AG20443 (cell line): ENCODE results near the gene TMEM52B.
A peak's percentile ranks its signal among the peaks of the same experiment; 100 is the strongest.
"Not testable (repeated sequence)": the region's sequence is repeated elsewhere in the genome, so short reads cannot be mapped to it uniquely, and the experiment has no call there.

Experiments used
- DNase-seq: peaks from one replicate; pipeline ENCODE4 v3.0.0; 2012; ENCODE audit warnings: low spot score, mixed read lengths

The TMEM52B gene

DNA sequence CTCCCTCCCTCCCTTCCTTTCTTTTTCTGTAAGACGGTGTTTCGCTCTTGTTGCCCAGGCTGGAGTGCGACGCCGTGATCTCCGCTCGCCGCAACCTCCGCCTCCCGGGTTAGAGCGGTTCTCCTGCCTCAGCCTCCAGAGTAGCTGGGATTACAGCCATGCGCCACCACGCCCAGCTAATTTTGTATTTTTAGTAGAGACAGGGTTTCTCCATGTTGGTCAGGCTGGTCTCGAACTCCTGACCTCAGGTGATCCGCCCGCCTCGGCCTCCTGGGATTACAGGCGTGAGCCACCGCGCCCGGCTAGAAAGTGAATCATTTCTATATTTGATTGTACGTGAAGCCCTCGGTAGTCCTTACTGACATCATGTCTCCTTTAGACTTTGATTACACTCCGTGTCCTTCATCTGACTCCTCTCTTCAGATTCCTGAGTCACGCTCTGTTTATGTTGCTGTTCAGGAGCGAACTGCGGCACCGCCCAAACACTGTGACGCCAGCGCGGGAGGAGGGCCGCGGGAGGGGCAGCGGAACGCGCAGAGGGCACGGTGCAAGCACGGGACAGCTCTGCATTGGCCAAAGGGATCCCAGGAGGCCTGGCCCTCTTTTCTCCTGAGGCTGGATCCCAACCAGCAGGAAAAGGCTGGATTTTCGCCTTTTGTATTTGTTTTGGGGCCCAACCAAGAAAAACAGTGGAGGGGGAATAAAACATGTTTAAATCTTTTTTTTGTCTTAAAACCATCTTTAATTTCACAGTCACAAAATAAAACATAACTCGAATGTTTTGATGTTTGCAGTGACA lies 33.3 kb downstream of the TMEM52B start:
- DNase-seq = peak; percentile 96

DNA sequence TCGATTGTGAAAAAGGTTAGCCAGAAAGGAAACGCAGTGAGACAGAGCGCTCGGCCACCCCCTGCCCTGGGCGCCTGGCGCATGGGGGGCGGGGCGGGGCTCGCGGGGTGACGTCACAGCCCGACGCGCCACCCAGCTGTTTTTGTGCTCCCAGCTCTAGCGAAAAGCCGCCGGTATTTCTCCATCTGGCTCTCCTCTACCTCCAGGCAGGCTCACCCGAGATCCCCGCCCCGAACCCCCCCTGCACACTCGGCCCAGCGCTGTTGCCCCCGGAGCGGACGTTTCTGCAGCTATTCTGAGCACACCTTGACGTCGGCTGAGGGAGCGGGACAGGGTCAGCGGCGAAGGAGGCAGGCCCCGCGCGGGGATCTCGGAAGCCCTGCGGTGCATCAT lies 33.9 kb downstream of the TMEM52B start, which contains the start of gene GABARAPL1:
GABARAPL1 (plus strand) TSS at position 139 of the 393 bp plus-strand sequence; CDS start at position 392, 253 bp downstream.
- DNase-seq = peak; percentile 90

DNA sequence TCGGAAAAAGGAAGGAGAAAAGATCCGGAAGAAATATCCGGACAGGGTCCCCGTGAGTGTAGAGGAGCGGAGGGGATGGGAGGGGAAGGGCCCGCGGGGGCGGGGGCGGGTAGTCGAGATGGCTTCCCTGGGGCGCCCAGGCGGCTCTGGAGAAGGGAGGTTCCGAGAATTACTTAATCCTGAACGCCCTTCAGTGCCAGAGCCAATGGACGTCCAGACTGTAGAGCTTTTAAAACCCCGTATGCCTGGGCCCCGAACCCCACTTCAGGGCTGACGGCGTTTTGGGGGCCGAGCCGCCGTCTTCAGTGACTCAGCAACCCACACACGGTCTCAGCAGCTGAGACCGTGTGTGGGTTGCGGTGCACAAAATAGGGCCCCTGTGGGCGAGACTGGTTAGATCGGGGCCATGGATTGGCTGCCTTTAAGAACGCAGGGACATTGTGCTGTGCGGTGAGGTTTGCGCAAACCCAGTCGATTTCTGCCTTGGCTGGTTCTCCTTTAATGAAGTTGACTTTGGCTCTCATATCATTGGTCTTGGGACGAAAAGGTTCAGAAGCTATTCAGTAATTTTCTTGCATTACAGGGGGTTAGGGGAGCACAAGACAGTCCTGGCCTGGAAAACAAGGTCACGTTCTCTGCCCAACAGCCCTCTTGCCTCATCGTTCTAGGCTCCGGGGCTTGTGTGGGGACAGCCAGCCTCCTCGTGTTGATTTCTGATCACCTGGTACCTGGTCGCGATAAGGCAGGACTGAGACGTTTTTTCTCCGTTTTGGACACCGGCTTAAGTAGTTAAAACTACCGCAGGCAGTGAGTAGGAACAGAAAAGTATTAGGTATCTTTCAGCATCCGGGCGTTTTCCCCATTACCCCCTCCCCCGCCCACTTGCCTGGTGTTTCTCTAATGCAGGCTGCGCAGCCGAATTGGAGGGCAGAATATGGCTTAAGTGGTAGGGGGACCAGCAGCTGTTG lies 34.6 kb downstream of the TMEM52B start:
- peak; percentile 82 for DNase-seq

DNA sequence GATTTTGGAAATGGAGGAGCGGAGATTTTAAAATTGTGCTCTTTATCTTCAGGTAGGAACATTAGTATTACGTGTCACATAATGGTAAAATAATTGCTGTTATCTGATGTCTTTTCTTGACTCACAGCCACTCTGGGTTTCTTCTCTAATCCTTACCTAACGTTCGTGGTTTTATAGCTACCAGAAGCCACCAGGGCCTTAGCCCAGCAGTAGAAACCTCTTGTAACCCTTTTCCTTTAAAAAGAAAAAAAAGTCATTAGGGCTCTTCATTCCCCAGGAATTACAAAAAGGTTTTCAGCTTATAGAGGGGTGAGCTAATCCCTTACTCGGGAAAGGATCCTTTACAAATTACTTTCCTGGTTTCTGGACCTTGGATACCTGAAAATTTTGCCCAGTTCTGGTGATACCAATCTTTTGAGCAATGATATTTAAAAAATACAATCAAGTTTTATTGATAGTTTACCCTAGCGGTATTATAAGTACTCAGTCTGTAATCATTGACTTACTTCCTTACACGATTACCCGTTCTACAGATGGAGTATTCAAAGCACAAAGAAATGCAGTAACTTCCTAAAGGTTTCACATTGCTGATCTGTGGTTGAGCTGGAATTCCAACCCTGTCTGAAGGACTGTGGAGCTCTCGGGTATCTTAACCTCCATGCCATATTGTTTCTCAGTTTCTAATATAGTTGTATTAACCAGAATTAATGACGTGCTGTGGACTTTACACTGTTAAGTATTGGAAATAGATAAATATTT lies 35.5 kb downstream of the TMEM52B start:
- DNase-seq = peak; percentile 27

DNA sequence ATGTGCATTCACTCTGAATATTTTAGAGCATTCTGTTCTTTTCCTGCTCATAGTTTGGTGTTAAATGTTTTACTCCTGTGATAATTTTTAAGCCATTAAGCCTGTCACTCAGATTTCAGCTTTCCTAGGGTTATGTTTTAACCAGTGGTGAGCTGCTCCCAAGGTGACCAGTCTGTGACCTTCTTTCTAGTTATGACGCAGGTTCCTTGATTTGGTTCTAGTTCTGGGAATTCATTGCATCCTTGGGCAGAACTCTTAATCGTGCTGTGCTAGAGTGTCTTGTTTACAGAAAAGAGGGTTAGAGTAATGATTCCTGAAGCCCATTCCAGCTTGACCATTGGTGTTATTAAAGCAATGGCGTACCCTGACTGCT lies 36.0 kb downstream of the TMEM52B start:
- DNase-seq = no peak

DNA sequence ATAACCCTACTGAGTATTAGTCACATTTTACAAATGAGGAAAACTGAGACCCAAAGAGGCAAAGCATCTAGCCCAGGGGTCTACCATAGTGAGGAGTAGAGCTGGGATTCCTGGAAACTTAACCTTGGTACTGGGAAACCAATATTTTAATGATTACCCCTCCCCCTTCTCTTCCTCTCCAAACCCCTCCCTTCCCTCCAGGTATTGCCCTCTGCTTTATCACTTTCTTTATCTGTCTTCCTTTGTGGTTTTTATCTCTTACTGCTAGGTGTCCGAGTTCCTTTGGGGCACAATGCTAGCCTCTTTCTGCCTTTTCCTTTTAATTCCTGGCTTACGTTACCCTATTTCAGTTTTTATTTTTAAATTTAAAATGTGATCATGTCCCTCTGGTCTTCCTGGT lies 36.6 kb downstream of the TMEM52B start:
- no peak for DNase-seq

DNA sequence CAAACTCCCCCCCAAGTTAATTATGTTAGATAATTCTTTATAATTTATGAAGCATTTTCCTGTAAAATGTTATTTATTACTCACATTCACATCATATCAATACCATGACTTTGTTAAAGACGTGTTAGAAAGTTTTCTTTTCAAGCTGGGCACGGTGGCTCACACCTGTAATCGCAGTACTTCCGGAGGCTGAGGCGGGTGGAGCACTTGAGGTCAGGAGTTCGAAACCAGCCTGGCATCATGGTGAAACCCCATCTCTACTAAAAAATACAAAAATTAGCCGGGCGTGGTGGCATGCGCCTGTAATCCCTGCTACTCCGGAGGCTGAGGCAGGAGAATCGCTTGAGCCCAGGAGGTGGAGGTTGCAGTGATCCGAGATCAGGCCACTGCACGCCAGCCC lies 37.1 kb downstream of the TMEM52B start:
- DNase-seq = not testable (repeated sequence)

DNA sequence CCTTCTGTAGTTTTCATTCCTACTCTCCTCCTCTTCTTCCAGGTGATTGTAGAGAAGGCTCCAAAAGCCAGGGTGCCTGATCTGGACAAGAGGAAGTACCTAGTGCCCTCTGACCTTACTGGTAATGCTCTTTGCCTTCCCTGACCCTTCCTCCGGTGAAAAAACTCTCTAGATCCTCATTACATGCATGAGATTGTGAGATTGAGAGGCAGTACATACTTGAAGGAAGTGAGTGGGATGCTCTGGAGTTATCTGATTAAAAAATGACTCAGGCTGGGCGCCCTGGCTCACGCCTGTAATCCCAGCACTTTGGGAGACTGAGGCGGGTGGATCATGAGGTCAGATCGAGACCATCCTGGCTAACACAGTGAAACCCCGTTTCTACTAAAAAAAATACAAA lies 39.2 kb downstream of the TMEM52B start:
- no peak for DNase-seq

DNA sequence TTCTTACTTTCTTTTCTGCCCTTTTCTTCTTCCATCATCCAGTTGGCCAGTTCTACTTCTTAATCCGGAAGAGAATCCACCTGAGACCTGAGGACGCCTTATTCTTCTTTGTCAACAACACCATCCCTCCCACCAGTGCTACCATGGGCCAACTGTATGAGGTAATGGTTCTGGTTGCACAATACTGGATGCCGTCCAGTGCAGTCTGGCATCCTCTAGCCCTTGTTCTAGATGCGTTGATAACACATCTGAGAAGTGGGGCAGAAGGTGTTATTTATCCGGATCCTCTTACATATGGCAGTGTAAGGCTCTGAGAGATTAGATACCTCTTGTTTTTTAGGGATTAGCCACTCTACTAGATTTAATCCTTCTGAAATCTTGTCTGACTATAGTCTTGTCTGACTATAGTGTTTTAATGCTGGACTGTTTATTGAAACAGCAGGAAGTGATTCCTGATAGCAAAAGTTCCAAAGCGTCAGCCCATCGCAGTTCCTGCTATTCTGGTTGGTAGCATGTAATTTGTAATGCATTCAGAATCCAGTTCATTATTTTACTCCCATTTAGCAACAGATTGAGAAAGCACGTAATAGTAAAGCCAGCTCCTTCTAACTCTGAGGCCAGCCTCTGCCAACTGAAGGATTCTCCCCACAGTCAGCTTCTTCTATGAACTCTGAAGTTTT lies 41.7 kb downstream of the TMEM52B start:
- peak; percentile 69 for DNase-seq

DNA sequence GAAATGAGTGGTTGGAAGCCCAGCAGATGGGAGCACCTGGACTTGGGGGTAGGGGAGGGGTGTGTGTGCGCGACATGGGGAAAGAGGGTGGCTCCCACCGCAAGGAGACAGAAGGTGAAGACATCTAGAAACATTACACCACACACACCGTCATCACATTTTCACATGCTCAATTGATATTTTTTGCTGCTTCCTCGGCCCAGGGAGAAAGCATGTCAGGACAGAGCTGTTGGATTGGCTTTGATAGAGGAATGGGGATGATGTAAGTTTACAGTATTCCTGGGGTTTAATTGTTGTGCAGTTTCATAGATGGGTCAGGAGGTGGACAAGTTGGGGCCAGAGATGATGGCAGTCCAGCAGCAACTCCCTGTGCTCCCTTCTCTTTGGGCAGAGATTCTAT lies 43.0 kb downstream of the TMEM52B start:
- DNase-seq = no peak

DNA sequence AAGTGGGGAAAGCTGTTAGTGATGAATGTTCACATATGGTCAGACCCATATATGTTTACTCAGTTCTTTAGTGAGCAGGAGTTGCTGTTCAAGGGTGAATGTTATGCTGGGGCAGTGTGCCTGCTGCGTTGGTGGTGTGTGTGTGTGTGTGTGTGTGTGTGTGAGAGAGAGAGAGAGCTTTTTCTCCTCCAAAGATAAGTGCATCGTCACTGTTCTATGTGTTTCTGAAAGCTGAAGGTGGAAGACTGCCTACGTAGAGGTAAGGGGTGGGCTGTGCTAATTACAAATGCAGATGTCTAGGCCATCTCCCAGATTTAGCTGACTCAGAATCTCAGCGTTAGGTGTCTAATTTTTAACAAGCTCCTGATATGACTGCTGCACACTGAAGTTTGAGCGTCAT lies 44.4 kb downstream of the TMEM52B start:
- DNase-seq = no peak

DNA sequence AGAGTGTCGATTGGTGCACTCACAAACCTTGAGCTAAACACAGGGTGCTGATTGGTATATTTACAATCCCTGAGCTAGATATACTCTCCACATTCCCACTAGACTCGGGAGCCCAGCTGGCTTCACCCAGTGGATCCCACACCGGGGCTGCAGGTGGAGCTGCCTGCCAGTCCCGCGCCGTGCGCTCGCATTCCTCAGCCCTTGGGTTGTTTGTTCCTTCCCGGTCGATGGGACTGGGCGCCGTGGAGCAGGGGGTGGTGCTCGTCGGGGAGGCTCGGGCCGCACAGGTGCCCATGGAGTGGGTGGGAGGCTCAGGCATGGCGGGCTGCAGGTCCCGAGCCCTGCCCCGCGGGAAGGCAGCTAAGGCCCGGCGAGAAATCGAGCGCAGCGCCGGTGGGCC lies 46.6 kb downstream of the TMEM52B start:
- not testable (repeated sequence) for DNase-seq

DNA sequence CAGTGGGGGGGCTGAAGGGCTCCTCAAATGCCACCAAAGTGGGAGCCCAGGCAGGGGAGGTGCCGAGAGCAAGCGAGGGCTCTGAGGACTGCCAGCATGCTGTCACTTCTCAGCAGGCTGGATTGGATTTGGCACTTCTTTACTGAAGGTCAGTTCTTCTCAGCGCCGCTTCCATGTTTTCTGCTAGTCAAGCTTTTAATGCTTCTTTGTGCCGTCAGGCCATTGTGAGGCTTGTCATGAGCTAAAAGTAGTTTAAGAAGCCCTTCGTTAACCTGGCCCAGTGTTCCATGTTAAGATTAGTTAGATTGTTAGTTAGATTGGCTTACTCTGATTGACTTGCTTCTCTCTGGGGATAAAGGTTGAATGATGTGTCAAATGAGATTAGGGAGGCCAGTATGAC lies 47.3 kb downstream of the TMEM52B start:
- no peak for DNase-seq

DNA sequence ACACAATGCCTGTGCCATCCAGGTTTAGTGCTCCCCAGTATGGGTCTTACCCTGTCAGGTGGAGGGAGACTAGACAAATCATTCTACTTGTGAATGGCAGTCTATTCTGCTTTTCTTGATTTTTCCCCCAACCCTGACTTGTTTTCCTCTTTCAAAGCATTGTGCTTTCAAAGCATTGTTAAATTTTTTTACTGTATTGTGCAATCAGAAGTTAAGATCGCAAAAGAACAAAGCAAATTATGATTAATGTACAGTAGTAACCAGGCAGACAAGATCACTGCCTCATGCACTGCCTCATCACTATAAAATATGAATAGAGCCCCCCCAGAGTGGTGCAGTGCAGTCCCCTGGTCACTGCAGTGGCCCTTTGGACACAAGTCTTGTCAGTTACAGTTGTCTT lies 47.9 kb downstream of the TMEM52B start:
- no peak for DNase-seq

DNA sequence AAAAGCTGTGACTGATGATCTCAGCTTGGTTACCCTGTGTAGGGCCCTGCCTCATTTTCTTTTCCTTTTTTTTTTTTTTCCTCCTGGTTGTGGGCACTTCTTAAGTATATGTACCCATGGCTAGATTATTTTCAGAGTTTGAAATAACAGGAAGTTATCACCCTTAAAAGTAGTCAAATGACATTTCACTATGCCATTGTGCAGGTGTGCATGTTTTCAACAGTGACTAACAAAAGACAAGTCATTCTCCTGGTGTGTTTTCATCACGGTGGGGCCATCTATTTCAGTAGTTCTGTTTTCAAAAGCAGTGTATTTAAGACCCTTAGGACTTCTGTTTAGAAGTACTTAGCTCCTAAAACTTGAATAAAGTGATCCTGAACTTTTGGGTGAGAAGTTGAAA lies 48.8 kb downstream of the TMEM52B start:
- no peak for DNase-seq

DNA sequence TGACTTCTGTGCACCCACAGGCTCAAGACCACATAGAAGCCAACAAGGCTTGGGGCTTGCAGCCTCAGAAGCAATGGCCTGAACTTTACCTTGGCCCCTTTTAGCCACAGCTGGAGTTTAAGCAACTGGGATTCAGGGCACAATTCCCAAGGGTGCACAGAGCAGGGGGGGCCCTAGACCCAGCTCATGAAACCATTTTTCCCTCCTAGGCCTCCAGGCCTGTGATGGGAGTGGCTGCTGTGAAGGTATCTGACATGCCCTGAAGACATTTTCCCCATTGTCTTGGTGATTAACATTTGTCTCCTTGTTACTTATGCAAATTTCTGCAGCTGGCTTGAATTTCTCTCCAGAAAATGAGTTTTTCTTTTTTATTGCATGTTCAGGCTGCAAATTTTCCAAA lies 55.7 kb downstream of the TMEM52B start:
- no peak for DNase-seq

DNA sequence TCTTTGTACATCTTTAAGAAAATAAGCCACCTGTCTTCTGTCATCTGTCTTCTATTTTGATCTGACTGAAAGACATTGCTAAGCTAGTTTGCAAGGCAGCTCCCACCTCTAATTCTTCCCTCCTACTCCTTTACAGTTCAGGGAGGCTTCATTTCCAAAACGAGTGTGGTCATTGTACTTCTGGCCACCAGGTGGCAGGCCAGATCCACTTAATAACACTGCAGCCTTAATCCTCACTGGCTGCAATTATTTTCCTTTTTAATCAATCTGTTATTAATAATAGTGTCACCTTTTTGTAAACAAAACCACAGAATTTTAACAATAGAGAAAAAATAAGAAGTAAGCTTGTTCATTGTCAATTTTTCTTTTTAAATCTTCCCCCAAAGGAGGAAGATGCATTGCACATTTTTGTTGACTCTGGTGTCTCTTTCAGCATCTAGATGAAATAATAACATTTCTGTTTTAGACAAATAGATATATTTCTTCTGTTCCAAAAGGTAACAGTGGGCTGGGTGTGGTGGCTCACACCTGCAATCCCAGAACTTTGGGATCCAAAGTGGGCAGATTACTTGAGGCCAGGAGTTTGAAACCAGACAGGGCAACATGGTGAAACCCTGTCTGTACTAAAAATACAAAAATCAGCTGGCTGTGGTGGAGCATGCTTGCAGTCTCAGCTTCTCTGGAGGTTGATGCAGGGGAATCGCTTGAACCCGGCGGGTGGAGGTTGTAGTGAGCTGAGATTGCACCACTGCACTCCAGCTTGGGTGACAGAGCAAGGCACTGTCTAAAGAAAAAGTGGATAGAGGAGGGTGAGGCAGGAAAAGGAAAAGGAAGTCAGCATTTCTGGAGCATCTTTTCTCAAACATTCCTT lies 57.2 kb downstream of the TMEM52B start:
- DNase-seq = peak; percentile 66

DNA sequence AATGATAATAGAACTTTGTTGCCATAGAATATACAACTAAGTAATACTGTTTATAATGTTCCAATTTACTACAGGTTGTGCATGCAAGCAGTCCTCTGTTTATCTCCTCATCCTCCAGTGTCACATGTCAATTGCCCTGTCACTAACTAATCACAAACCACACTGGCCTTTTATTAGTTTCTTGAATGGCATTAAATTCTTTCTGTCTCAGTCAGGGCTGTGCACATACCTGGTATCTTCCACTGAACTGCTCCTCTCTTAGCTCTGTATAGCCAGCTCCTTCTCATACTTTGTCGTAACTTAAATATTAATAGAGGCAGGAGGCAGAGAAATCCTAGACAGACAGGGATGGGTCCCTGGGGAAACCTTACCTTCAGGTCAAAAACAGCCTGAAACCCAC lies 57.9 kb downstream of the TMEM52B start:
- DNase-seq = no peak

DNA sequence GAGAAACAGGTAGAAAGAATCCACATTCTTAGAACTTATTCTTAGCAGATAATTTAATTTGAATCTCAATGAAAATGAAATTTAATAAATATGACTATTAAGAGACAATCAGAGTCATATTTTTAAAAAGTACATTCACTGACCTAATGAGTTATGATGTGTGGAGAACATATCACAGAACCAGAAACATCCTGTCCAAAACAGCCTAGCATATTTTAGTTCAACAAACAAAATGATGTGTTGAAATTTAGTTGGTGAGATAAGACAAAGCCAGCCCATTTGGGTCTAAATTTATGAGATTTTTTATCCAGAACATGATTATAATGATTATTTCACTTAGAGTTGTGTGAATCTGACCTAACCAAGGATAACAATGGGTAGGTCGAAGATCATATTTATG lies 59.7 kb downstream of the TMEM52B start:
- no peak for DNase-seq

DNA sequence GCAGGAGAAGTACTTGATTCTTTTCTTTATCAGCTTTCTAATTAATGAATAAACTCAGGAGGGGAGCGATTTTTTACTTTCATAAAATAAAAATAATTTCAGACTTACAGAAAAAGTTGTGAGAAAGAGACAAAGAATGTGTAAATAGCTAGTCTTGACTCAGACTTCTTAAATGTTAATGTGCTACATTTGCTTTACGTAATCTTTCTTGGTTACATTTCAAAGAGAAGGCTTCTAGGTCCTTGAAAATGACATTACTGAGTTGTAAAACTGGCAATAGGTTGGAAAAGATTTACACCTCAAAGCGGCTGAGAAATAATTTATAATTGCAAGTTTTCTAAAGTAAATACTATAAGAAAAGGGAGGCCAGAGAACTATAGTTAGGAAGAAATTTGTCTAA lies 62.5 kb downstream of the TMEM52B start:
- no peak for DNase-seq
